NCI-H2227 treated with DMSO at 0.1 percent for 48 hours (cell line): Measurements from ENCODE around the gene KMT2D.
"Not testable (repeated sequence)": the region's sequence is repeated elsewhere in the genome, so short reads cannot be mapped to it uniquely, and the experiment has no call there.

Source experiments
- DNase-seq: peaks from one replicate; lab custom pipeline; 2025; lab: John Stamatoyannopoulos, UW

Gene KMT2D

DNA sequence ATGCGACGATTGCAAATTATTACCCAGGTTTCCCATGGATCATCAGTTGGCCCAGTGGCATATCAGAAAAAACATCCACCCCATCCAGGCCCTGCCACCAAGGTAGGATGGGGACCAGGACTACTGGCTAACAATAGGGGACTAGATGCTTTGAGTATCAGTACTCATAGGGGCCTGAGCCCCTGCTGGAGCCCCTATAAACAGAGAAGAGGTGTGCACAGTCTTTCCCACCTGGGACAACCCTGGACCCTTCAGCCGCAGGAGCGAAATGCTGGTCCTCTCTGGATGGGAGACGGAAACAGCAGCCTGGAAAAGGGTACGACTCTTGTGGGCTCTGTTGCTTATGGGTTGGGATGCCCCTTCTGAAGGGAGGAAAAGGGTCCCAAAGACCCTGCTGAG, 28.3 kb upstream of the KMT2D start:
- no peak for DNase-seq

- peak; percentile 76 for DNase-seq
These were observed 27.7 kb upstream of the KMT2D start for GRCh38 chr12:49088150-49088931.

DNA sequence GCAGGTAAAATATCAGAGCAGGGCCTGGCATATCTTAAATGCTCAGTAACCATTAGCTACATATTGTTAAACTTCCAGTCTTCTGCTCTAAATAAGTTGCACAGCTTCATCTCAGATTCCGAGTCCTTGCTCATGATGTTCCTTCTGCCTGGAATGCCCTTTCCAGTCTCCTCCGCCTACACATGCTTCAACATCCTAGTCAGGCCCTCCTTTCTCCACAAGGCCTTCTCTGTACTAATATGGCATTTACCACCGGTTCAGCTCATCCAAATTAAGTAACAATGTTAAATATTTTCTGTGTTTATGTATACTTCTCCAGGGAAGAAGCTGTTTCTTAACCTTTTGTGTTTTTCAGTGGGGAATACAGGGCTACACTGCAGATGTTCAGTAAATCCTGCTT, 25.5 kb upstream of the KMT2D start:
- DNase-seq, result no peak

DNA sequence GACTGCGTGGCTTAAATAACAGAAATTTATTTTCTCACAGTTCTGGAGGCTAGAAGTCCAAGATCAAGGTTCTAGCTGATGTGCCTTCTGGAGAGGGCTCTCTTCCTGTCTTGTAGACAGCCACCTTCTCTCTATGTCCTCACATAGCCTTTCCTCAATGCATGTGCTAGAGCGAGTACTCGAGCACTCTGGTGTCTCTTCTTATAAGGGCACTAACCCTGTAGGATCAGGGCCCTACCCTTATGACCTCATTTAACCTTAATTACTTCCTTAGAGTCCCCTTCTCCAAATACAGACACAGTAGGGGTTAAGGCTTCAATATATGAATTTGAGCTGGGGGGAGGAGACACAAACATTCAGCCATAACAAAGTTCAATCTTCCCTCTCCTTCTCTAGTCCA, 23.8 kb upstream of the KMT2D start:
- no peak for DNase-seq

- DNase-seq, result no peak
These were observed 19.2 kb upstream of the KMT2D start for GRCh38 chr12:49079793-49080192.

- DNase-seq, result no peak
These were observed 10.4 kb upstream of the KMT2D start for GRCh38 chr12:49070971-49071370.

DNA sequence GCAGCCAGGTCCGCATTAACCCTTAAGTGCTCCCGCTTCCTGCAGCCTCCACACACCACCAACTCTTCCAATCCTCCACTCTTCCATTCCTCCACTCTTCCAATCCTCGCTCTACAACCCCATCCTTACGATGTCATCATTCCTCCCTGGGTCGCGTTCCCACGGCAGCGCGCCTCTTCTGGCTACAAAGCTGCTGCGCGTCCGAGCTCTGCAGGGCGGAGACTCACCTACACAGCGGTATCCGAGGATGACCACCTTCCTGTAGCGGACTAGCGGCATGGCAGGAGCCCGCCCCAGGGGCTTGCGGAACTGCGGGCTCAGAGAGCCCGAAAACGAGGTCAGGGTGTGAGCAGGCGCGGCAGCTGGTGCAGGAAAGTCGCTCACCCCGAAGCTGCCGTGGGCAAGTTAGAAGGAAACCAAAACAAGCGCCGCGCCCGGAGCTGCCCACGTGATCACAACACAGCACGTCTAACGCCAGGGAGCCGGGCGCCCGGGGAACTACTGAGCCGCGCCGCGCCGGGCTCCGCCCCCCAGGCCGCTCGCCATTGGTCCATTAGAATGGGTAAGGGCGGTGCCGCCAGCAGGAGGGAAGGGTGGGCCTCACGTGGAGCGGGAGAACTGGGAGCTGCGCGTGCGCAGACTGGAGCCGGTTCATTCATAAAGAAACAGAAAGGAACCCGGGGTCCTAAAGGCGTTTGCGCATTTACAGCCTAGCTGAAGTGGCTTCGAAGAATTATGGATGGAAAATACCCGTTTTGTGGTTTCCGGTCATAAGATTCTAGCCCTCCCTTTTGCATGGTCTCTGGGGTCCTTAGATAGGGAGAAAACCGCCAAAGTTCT, 9.1 kb upstream of the KMT2D start, which contains the start of gene RHEBL1:
TSS of gene RHEBL1 (minus strand) at position 473 of the 840 bp plus-strand sequence. CDS start at position 279, 194 bp downstream.
- DNase-seq, result peak; percentile 90

DNA sequence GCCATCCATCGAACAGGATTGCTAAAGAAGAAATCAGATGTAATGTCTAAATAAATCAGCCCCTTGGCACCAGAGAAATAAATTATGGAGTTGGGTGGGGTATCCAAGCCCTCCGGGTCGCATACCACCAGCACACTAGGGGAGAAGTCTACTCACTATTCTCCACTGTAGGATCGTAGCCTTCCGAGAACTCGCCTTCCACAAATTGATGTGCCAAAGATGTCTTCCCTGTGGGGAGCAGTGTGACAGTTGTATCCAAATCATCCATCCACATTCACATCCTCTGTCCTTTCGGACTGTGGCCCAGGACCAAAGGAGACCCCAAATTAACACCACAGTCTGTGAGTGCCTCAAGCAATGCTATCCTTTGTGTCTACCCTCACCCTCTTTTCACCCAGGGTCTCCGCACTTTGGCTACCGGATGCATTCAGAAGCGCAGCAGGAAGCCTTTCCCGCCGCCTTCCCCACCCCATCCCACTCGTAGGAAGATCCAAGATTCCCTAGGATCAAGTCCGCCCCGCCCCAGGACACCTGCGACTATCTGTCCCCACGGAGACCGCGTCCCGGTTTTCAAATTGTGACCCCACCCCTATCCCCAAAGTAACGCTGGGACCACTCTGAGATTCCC, 8.4 kb upstream of the KMT2D start:
- peak; percentile 32 for DNase-seq

- no peak for DNase-seq
These were observed 5.5 kb upstream of the KMT2D start for GRCh38 chr12:49066120-49066519.

DNA sequence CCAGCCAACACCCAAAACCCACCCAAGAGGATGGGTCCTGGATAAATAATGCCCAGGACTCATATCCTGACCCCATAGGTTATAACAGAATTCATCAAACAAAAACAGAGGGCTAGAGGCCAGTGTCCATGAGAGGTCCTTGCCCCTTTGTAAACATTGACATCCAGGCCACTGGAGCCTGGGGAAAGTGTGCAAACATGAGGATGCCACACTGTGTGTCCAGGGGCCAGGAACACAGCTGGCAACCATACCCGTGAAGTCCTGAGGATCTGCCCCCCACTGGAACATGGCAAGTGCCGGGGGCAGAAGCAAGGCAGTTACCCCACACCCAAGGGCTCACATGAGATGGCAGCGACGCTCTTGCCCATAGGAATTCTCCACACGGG, 4.2 kb upstream of the KMT2D start:
- DNase-seq, result no peak

DNA sequence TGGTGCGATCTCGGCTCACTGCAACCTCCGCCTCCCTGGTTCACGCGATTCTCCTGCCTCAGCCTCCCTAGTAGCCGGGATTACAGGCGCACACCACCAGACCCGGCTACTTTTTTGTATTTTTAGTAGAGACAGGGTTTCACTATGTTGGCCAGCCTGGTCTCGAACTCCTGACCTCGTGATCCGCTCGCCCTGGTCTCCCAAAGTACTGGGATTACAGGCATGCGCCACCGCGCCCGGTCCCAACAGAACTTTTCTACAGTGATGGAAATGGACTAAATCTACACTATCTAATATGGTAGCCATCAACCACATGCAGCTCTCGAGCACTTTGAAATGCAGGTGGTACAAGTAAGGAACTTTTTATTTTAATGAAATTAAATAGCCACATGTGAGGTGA, 1.3 kb upstream of the KMT2D start:
- not testable (repeated sequence) for DNase-seq

DNA sequence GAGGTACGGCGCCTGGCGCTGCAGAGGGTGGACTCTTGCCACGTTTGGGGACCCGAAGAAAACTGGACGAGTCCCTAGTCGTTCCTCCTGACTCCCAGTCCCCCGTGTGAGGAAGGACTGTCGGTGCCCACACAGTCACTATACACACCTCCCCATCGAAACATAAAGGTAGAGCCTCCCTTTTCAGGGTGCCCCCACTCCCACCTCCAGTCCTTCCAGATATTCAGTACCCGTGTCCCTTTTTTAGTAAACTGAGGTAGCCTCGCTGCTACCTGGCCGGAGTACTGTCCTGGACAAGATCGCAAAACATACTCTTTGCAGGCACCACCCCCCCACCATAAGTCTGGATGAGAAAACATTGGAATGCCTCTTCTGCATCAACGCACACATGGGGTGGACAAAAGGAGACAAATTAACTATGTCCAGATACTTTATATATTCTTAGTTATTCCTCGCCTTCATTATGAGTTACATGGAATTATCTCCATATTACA, 610 bp upstream of the KMT2D start:
- no peak for DNase-seq

- DNase-seq, result no peak
These were observed 1.1 kb downstream of the KMT2D start for GRCh38 chr12:49059299-49060171.

GRCh38 chr12:49059045-49059298, 1.6 kb downstream of the KMT2D start:
- DNase-seq, result no peak

DNA sequence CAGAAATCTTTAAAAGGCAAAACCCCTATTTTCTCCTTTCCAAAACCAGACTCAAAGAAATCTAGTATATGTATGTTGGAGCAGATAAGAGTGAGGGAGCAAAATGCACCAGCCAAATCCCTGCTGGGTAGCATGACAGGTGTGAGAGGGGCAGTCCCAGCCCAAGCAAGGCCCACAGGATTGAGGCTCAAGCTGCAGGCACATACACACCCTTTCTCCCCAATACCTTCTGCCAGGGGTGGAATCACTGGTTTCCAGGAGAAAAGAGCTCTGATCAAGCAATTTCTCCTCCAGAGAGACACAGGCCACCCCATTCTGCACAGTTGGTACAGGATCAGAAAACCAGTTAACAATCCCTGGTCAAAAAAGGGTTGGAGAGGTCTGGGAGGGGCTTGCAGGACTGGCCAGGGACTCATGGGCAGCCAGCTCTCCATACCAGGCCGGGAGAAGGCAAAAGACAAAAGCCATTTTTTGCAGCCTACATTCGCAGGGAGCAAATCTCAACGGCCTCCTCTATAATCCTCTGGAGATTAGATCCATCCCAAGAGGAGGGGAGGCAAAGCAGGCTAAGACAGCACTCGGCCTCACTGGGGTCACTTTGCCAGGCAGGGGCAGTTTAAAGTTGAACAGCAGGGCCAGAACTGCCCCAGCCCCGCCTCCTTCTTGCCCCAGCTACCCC, 2.1 kb downstream of the KMT2D start:
- no peak for DNase-seq

GRCh38 chr12:49057888-49058287, 2.7 kb downstream of the KMT2D start:
- DNase-seq, result no peak

- DNase-seq, result no peak
These were observed 4.4 kb downstream of the KMT2D start for GRCh38 chr12:49055978-49056754.

DNA sequence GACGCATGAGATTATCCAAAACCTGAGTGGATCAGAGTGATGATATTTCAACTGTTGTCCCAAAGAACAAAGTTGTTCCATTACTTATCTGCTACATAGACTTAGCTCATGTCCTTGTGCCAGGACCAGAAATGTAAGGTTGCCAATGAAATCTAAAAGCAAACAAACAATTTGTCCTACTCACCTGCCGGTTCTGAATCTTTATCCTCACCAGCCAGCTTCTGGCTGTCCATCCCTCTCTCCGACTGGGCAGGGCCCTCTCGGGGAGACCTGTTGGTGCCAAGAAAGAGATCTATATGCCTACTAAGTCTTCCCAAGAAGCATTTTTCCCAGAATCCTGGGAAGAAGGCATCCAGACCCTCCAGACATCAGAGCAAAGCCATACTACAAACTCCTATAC, 5.5 kb downstream of the KMT2D start:
- DNase-seq, result no peak

DNA sequence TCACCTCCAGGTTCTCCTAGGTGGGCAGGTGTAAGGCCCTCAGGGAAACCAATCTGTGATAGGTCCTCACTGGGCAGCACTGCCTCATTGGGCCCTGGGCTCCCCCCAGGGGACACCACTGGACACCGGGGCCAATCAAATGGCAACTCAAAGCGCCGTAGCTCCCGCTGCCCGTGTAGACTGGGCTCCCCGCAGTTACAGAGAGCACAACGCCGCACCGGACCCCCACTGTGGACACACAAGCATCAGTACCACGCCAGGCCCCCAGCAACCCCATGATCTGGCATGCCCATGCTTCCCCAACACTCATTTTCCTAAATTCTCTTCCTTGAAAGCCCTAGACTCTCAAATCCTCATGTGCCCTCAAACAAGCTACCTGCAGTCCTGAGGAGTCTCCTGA, 6.1 kb downstream of the KMT2D start:
- DNase-seq, result no peak

DNA sequence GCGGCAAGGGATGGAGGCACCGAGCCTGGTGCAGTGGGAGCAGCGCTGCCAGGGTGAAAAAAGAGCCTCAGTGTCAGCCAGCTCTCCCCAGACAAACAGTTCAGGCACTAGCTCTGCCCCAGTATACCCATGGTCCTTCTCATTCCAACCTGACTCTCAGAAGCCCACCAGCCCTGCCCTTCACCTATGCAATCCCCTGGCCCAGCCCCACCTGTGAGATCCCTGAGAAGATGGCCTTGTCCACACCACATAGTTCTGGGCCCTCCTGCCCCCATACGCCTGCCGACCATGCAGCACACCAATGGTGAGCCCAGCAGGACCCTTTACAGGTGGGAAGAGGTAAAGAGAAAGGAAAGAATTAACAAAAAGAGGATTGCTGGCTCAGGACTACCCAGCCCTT, 6.5 kb downstream of the KMT2D start:
- no peak for DNase-seq
